Testis (tissue), 2 donors: ENCODE results near the gene APCDD1L.

Experiments used
- POLR2A ChIP-seq: fragments of 450-650 bp; IDR thresholded peaks from one replicate; pipeline ENCODE4 v1.6.1; 2017; ENCODE audit warnings: antibody characterized with exemption, mild to moderate bottlenecking, moderate library complexity
- TF ChIP-seq, protein P1 (sequence below), 3 experiments: fragments of 450-650 bp in 2 of 3; fragments of 200-600 bp in 1 of 3; sonication (generic) in 1 of 3; IDR thresholded peaks; one replicate each; pipeline ENCODE4 v1.5.1; 2016 to 2019; ENCODE audit warnings: antibody characterized with exemption in 3 of 3, mild to moderate bottlenecking in 2 of 3, moderate library complexity in 1 of 3

DNA sequence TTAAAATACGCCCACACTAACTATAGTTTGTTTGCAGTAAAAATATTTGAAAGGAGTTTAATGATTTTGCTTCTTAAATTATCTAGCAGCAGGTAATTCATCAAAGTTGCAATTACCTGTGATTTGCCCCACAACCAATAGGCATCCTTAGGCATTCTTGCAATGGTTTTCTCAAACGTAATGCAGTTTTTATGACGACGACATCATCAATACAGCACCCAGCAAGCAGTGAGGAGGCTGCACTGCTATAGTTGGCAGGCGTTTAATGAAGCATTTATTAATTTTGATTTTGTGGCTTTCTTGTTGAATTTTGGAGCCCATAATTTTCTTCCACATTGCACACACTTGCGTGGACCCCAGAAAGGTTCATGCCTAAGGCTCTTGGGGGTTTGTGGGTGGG, 28.1 kb upstream of the APCDD1L start:
- TF ChIP-seq, protein P1, sequence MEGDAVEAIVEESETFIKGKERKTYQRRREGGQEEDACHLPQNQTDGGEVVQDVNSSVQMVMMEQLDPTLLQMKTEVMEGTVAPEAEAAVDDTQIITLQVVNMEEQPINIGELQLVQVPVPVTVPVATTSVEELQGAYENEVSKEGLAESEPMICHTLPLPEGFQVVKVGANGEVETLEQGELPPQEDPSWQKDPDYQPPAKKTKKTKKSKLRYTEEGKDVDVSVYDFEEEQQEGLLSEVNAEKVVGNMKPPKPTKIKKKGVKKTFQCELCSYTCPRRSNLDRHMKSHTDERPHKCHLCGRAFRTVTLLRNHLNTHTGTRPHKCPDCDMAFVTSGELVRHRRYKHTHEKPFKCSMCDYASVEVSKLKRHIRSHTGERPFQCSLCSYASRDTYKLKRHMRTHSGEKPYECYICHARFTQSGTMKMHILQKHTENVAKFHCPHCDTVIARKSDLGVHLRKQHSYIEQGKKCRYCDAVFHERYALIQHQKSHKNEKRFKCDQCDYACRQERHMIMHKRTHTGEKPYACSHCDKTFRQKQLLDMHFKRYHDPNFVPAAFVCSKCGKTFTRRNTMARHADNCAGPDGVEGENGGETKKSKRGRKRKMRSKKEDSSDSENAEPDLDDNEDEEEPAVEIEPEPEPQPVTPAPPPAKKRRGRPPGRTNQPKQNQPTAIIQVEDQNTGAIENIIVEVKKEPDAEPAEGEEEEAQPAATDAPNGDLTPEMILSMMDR (IDR thresholded peaks at IDR 0.05): no peak
- no peak for TF ChIP-seq POLR2A
